Left cardiac atrium (tissue), 4 donors: ENCODE data around the gene EYS. TPM values are rescaled to one million over a fixed set of nuclear protein-coding genes. Genes with fewer than 3 reads are reported as not detected.
"Not testable (repeated sequence)": the region's sequence is repeated elsewhere in the genome, so short reads cannot be mapped to it uniquely, and the experiment has no call there.

Experiments used
- ATAC-seq, 2 donors: fragments of 200-7000 bp; cut with Tn5 transposase; one replicate each; pipeline ENCODE4 v1.9.1; 2020; ENCODE audit warnings: mild to moderate bottlenecking in 2 of 2, moderate library complexity in 2 of 2
- DNase-seq: peaks from one replicate; pipeline ENCODE4 v3.0.0-alpha.2; 2020
- intact Hi-C, 2 donors: fragments of 100-400 bp; cut with DNase I; formaldehyde crosslinking; loops; one replicate each; pipeline versions ENCODE4 v1.14.1 to v1.15.1; 2022 to 2023
- total RNA-seq, 2 donors: library from RNA; stranded (reverse); fragmentation: NEBNext Ultra II Directional; extraction: Animal tissue kit (Norgen Biotek cat#: 25700); gene quantifications; one replicate each; pipeline ENCODE4 v1.2.1, GENCODE V29; 2021
- donor health status: DM: no; HTN: yes; CAD: no.
- donor health status: DM: no; HTN: yes; CAD: no; lungs with severe emphysema.
- donor health status: DM: yes; HTN: yes; CAD: no.
- donor health status: Dilated cardiomyopathy.

The EYS gene
- total RNA-seq, 2 donors from 2014 or later = 0.44 TPM; not detected in 1

- ATAC-seq (no peak), DNase-seq (no peak)
- intact Hi-C loops = no loop called here
Measured at GRCh38 chr6:65006788-65007187, 700.2 kb downstream of the EYS start.

DNA sequence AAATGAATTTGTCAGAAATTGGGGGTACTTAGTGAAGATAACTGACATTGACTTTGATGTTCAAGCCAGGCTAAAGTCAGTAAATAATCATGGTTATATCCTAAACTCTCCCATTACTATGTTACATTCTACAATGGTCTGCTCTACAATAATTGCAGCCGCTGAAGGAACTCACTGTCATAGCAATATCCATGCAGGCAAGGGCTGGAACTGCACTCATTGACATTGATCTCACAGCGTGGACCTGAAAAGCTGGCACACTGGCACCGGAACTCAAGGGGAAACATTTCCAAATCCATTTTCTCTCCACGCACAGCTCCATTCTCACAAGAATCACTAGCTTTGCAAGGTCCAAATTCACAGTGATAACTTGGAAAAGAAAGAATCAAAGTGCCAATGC is 702.7 kb downstream of the EYS start:
- no peak for DNase-seq
- no peak for ATAC-seq
- intact Hi-C loops = no loop called here

GRCh38 chr6:65002882-65003281 is 704.1 kb downstream of the EYS start:
- DNase-seq, ATAC-seq, intact Hi-C loops: not testable (repeated sequence)

DNA sequence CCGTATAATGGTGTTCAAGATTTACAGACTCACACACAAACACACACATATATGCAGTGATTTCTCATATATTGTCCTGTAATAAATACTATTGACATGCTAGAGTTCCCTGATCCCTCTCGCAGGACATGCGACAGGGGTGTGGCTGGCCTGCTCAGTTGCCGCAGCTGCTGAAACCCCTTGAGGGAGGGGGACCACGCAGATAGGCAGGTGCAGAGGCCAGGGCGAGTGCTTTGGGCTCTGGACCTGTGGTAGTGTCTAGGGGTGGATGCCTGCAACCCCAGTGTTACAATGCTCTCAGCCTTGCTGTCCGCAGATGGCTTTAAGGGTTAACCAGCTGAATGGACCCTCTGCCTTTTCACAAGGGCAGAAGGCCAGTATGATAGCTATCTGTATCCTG is 706.2 kb downstream of the EYS start:
- ATAC-seq (no peak), DNase-seq (no peak)
- intact Hi-C loops = no loop called here

GRCh38 chr6:64998204-64998603 is 708.8 kb downstream of the EYS start:
- intact Hi-C loops = no loop called here
- DNase-seq (no peak), ATAC-seq (no peak)

- intact Hi-C loops = no loop called here
- no peak for DNase-seq
- no peak for ATAC-seq
Measured at GRCh38 chr6:64996301-64996700, 710.7 kb downstream of the EYS start.

DNA sequence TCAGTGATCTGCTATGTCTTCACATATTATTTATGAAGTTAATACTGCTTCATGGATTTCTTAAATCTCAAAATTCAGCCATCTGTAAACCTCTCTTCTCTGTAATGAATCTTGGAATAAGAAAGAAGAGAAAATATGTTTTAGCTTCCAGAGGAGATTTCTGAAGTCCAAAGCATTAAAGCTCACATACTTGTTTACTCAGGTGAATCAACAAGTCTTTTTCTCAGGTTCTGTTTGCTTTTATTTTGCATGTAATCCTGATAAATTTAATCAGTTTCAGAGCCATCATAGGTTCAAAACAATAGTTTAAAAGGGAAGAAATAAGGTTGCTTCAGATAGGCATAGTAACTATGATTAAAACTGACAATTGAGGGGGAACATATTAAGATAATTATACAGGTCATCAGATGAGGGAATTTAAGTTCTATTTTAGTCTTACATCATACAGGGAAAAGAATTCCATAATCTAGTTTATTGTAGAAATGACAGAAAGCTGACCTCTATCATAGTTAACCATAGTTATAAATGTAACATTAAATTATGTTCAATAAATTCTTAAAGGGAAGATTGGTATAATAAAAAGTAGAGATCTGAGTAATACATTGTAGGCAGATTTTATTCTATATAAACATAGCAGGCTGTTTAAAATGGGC is 716.2 kb downstream of the EYS start:
- ATAC-seq = no peak
- no peak for DNase-seq
- intact Hi-C loops = no loop called here

GRCh38 chr6:64988148-64988547 is 718.9 kb downstream of the EYS start:
- intact Hi-C loops = no loop called here
- ATAC-seq = no peak
- no peak for DNase-seq

- no peak for DNase-seq
- intact Hi-C loops = no loop called here
- no peak for ATAC-seq
Measured at GRCh38 chr6:64987066-64987465, 720.0 kb downstream of the EYS start.

DNA sequence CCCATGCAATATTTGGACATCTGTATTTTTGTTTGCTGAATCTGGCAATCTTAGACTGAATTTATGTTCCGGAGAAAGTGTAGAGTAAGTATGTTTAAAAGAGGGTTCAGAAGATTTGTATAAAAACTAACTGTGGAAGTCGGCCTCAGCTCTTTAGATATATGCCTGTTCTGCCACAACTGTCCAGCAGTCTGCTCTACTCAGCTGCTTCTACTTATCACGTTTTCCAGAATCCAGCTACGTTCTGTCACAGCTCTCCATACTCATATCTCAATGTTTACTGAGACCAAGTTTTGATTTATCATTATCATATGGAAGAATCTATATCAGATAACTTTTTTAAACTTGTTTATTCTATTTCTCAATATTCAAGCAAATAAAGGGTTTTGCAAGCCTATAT is 721.3 kb downstream of the EYS start:
- intact Hi-C loops = no loop called here
- DNase-seq (no peak), ATAC-seq (no peak)

DNA sequence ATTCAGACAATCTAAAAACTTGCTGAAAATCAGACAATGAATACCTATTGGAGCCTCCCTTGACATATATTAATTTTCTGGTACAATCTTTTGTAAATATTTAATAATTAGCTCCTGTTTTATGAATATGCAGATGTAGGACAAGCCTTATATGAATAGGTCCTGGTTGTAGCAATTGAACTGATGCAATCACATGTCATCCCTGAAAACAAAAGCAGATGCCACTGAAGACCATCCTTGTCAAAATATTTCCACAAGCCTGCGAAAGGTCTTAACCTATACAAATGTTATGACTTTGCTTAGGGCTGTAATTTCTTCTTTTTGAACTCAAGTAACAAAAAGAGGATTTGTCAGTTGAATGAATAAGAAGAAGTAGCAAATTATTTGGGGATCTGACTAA is 722.1 kb downstream of the EYS start:
- DNase-seq = no peak
- intact Hi-C loops = no loop called here
- no peak for ATAC-seq

DNA sequence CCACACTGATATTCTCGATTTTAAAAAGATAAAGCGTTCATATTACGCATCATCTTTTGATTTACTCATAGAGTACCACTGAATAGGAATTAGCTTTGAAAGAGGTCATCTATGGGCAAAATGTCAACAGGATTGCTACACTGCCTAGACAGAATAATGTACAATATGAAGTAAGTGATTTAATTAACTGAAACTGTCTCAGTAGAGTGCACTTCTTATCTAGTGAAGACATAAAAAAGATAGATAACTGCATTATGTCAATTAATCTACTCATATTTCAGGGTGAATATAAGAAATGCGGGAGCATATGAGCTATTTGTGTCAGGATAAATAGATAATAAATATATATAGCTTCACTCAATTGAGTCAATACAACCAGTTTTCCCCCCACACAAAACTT is 723.9 kb downstream of the EYS start:
- ATAC-seq = no peak
- intact Hi-C loops = no loop called here
- no peak for DNase-seq

DNA sequence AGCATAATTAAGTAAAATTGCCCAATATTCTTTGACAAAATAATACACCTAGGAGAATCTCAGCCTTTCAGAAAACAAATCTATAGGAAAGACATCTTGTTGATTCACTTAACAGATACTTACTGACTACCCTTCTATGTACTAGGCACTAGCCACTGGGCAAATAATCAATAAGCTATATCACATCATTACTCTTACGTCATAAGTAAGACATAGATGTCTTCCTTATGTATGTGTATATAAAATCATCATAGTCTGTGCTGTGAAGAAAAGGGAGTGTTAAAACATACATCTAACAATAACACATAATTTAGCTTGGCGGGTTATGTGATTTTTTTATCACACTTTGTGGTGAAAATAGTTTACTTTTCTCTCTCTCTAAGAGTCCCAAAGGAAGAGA is 733.9 kb downstream of the EYS start:
- ATAC-seq = no peak
- intact Hi-C loops = no loop called here
- no peak for DNase-seq

- ATAC-seq (no peak), DNase-seq (no peak)
- intact Hi-C loops = no loop called here
Measured at GRCh38 chr6:64969139-64969538, 737.9 kb downstream of the EYS start.

GRCh38 chr6:64955435-64955848 is 751.6 kb downstream of the EYS start:
- ATAC-seq = no peak
- intact Hi-C loops = no loop called here
- no peak for DNase-seq

GRCh38 chr6:64949257-64949656 is 757.8 kb downstream of the EYS start:
- ATAC-seq (no peak), DNase-seq (no peak)
- intact Hi-C loops = no loop called here

GRCh38 chr6:64948261-64948660 is 758.8 kb downstream of the EYS start:
- DNase-seq = no peak
- intact Hi-C loops = no loop called here
- no peak for ATAC-seq

DNA sequence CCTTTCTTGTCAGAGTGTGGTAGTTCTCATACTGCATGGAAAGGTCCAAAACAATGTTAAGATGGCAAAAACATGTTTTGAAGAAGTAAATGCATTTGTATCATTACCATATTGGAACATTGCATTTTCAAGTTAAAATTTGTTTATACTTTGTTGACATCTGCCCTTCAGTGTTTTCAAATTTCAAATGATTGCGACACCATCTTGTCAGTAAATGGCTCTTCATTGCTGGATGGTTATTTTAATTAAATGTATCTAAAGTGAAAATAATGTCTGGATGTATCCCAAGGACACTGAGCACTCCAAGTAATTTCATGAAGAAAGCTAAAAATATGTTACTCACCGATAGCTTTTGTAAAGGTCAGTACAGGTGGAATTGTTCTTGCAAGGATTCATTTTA is 761.6 kb downstream of the EYS start:
- ATAC-seq (no peak), DNase-seq (no peak)
- intact Hi-C loops = no loop called here

- intact Hi-C loops = no loop called here
- ATAC-seq (no peak), DNase-seq (no peak)
Measured at GRCh38 chr6:64932486-64932885, 774.5 kb downstream of the EYS start.

GRCh38 chr6:64930681-64931080 is 776.3 kb downstream of the EYS start:
- ATAC-seq = no peak

DNA sequence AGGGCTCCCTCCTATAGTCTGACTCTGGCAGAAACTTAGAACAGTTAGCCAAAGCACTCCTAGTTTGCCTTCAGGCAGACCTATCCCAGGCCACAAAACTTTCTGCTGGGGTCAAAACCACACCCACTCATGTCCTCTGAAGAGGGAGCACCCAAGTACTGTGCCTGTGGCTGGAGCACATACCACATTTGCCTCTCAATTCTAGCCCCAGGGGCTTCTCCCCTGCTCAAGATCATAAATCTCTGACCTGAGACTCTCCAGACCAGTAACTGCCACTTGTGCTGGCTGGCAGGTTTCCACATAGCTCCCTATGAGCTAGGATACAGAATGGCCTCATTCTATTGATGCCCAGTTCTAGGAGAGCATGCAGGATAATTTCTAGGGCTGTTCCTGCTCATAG is 781.0 kb downstream of the EYS start:
- ATAC-seq = no peak
- DNase-seq = no peak
- intact Hi-C loops = no loop called here

More at GRCh38 chr6:64930681-64931080, 776.3 kb downstream of the EYS start:
- intact Hi-C loops = no loop called here
- no peak for DNase-seq

DNA sequence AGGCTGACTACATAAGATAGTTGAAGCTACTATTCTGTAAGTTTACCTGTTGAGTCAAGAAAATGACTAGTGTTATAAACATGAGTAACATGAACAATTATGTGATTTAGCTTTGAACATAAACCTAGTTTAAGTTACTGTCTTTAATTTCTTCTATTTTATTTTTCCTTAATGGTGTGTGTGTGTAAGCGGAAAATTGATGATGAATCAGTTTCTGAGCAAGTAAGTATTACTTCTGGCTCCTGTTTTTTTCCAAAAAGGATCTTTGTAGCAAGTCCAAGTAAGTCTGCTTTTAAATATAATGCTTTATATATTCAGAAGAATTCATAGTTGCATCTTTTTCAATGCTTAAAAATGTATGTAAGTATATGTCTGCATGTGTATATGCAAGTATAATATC is 786.8 kb downstream of the EYS start:
- DNase-seq (no peak), ATAC-seq (no peak)
- intact Hi-C loops = no loop called here
